Neural cell (in vitro differentiated cells): ENCODE data around the gene TMED7.

Experiments
- CTCF ChIP-seq: fragments of 450-650 bp; IDR thresholded peaks from 2 replicates; pipeline ENCODE4 v1.5.1; 2014; ENCODE audit warnings: antibody characterized with exemption, mild to moderate bottlenecking, moderate library complexity; ENCODE audit not compliant: poor library complexity, severe bottlenecking
- EP300 ChIP-seq: fragments of 450-650 bp; conservative IDR thresholded peaks from 2 replicates; pipeline ENCODE4 v1.6.1; 2014; ENCODE audit warnings: antibody characterized with exemption, mild to moderate bottlenecking, moderate library complexity; ENCODE audit not compliant: poor library complexity, severe bottlenecking
- EZH2 ChIP-seq: fragments of 200-600, 300-800 bp; shearing (Covaris generic), sonication (generic); IDR thresholded peaks from 2 replicates; pipeline ENCODE4 v1.6.1; 2014; ENCODE audit warnings: antibody characterized with exemption, low read length, borderline replicate concordance, mild to moderate bottlenecking; ENCODE audit not compliant: insufficient read depth, poor library complexity, severe bottlenecking
- MXI1 ChIP-seq: fragments of 450-650 bp; conservative IDR thresholded peaks from 2 replicates; pipeline ENCODE4 v1.6.1; 2014; ENCODE audit warnings: antibody characterized with exemption, mild to moderate bottlenecking; ENCODE audit not compliant: poor library complexity, severe bottlenecking
- POLR2AphosphoS5 ChIP-seq: IDR thresholded peaks from 2 replicates; pipeline ENCODE4 v1.6.1; 2012
- RAD21 ChIP-seq: fragments of 450-650 bp; conservative IDR thresholded peaks from 2 replicates; pipeline ENCODE4 v1.6.1; 2014; ENCODE audit warnings: antibody characterized with exemption, mild to moderate bottlenecking, moderate library complexity
- REST ChIP-seq: IDR thresholded peaks from 2 replicates; pipeline ENCODE4 v1.6.1; 2012; ENCODE audit warnings: borderline replicate concordance
- SMC3 ChIP-seq: fragments of 450-650 bp; conservative IDR thresholded peaks from 2 replicates; pipeline ENCODE4 v1.6.1; 2014; ENCODE audit warnings: antibody characterized with exemption, mild to moderate bottlenecking, moderate library complexity; ENCODE audit not compliant: poor library complexity
- TAF1 ChIP-seq: IDR thresholded peaks from 2 replicates; pipeline ENCODE4 v1.6.1; 2012; ENCODE audit warnings: low read depth

GRCh38 chr5:115661101-115661500, 35.3 kb upstream of the TMED7 start:
- TF ChIP-seq CTCF (no peak), EZH2 (no peak), EP300 (no peak), TAF1 (no peak), REST (no peak), MXI1 (no peak), POLR2AphosphoS5 (no peak), RAD21 (no peak), SMC3 (no peak)
